ENCODE results near the gene LGR4. TPM values are rescaled to one million over a fixed set of nuclear protein-coding genes. Genes with fewer than 3 reads are reported as not detected.

LGR4 gene
- total and polyA plus RNA-seq, 2 donors from 2014 or later, result 22.7 to 109 TPM

GRCh38 chr11:27357250-27357649, 115.3 kb downstream of the LGR4 start:
- H3K9ac ChIP-seq (ENCODE audit: low read length in 3 of 3), result no peak overlapping the region
- no peaks in the 10 kb centered on the region for H3K27me3 ChIP-seq (ENCODE audit: control insufficient read depth, insufficient read depth, low read length)
- H3K4me1 ChIP-seq (ENCODE audit: control insufficient read depth in 2 of 3, insufficient read depth in 2 of 3, low read depth in 1 of 3, low read length in 3 of 3), result peaks cover 5 to 11% (median 6%) of the 10 kb centered on the region in 3 donors
- no peak overlapping the region for H3K4me3 ChIP-seq (ENCODE audit: low read length in 3 of 3)
- no peak for DNase-seq
- no peaks in the 10 kb centered on the region for H3K36me3 ChIP-seq (ENCODE audit: control insufficient read depth in 2 of 3, insufficient read depth in 3 of 3, low read length in 3 of 3)
- FAIRE-seq, result no peak
- H3K9me3 ChIP-seq (ENCODE audit: control insufficient read depth in 2 of 3, insufficient read depth in 1 of 3, low read length in 3 of 3), result no peaks in the 10 kb centered on the region
- TF ChIP-seq CTCF (IDR thresholded peaks at IDR 0.05; ENCODE audit: borderline replicate concordance, extremely low read depth, insufficient read depth), result no peak
- intact Hi-C loops (cut with DNase I), result no loop called here
- no peak overlapping the region for H3K27ac ChIP-seq (ENCODE audit: low read depth in 2 of 2, low read length in 2 of 2)

- Histone ChIP-seq H3K9ac (ENCODE audit: low read length in 3 of 3) (no peak overlapping the region), H3K4me3 (ENCODE audit: low read length in 3 of 3) (no peak overlapping the region), H3K27ac (ENCODE audit: low read depth in 2 of 2, low read length in 2 of 2) (no peak overlapping the region), H3K4me1 (ENCODE audit: control insufficient read depth in 2 of 3, insufficient read depth in 2 of 3, low read depth in 1 of 3, low read length in 3 of 3) (peaks cover under 1 to 8% (median 2%) of the 10 kb centered on the region in 3 donors), H3K36me3 (ENCODE audit: control insufficient read depth in 2 of 3, insufficient read depth in 3 of 3, low read length in 3 of 3) (no peaks in the 10 kb centered on the region), H3K9me3 (ENCODE audit: control insufficient read depth in 2 of 3, insufficient read depth in 1 of 3, low read length in 3 of 3) (no peaks in the 10 kb centered on the region), H3K27me3 (ENCODE audit: control insufficient read depth, insufficient read depth, low read length) (no peaks in the 10 kb centered on the region)
- no peak for DNase-seq
- intact Hi-C loops (cut with DNase I), result no loop called here
- peak; percentile 50 for FAIRE-seq
- TF ChIP-seq CTCF (IDR thresholded peaks at IDR 0.05; ENCODE audit: borderline replicate concordance, extremely low read depth, insufficient read depth), result no peak
These were observed 115.9 kb downstream of the LGR4 start for GRCh38 chr11:27356624-27357222.

GRCh38 chr11:27355575-27356104, 117.0 kb downstream of the LGR4 start:
- FAIRE-seq (no peak), DNase-seq (no peak)
- intact Hi-C loops (cut with DNase I), result no loop called here
- Histone ChIP-seq H3K4me3 (ENCODE audit: low read length in 3 of 3) (no peak overlapping the region), H3K27me3 (ENCODE audit: control insufficient read depth, insufficient read depth, low read length) (no peaks in the 10 kb centered on the region), H3K27ac (ENCODE audit: low read depth in 2 of 2, low read length in 2 of 2) (no peak overlapping the region), H3K9ac (ENCODE audit: low read length in 3 of 3) (no peak overlapping the region), H3K36me3 (ENCODE audit: control insufficient read depth in 2 of 3, insufficient read depth in 3 of 3, low read length in 3 of 3) (no peaks in the 10 kb centered on the region), H3K4me1 (ENCODE audit: control insufficient read depth in 2 of 3, insufficient read depth in 2 of 3, low read depth in 1 of 3, low read length in 3 of 3) (peaks cover 0 to 4% (median 2%) of the 10 kb centered on the region in 3 donors), H3K9me3 (ENCODE audit: control insufficient read depth in 2 of 3, insufficient read depth in 1 of 3, low read length in 3 of 3) (no peaks in the 10 kb centered on the region)
- no peak for TF ChIP-seq CTCF (IDR thresholded peaks at IDR 0.05; ENCODE audit: borderline replicate concordance, extremely low read depth, insufficient read depth)

All from kidney (tissue), 14 donors.